ENCODE measurements around the gene PLEKHO1. TPM values are rescaled to one million over a fixed set of nuclear protein-coding genes. Genes with fewer than 3 reads are reported as not detected.

The PLEKHO1 gene
- total and polyA plus RNA-seq, 12 donors, result 29.3 to 221 (median 59.7) TPM

GRCh38 chr1:150176593-150176992 is 26.9 kb downstream of the PLEKHO1 start:
- H3K36me3 ChIP-seq, result no peaks in the 10 kb centered on the region
- peak overlapping the region in 1 of 10 donors; percentile 56 for H3K27ac ChIP-seq
- H3K4me1 ChIP-seq, result peaks cover 0 to 45% (median 0%) of the 10 kb centered on the region in 9 donors
- H3K4me3 ChIP-seq, result no peak overlapping the region
- no peaks in the 10 kb centered on the region for H3K27me3 ChIP-seq
- peak in 3 of 8 donors; percentile 16 to 48 (median 44) for ATAC-seq
- 88 to 92% methylated on average over 3 of the region's 3 CpGs for WGBS, 2 donors
- no peaks in the 10 kb centered on the region for H3K9me3 ChIP-seq
- no peak for DNase-seq
- no peak for TF ChIP-seq CTCF (IDR thresholded peaks at IDR 0.05)
- intact Hi-C loops (cut with DNase I), result no loop called here

DNA sequence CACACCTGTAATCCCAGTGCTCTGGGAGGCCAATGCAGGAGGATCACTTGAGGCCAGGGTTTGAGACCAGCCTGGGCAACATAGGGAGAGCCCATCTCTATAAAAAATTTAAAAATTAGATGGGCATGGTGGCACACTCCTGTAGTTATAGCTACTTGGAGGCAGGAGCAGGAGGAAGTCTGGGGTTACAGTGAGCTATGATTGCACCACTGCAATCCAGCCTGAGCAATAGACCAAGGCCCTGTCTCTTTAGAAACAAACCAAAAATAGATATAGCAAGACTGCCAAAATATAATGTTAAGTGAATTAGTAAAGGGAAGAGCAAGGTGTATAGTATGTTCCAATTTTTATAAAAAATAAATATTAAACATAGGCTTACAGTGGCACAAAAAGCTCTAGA is 28.8 kb downstream of the PLEKHO1 start:
- no peak for DNase-seq
- peak overlapping the region in 1 of 10 donors; percentile 46 for H3K27ac ChIP-seq

DNA sequence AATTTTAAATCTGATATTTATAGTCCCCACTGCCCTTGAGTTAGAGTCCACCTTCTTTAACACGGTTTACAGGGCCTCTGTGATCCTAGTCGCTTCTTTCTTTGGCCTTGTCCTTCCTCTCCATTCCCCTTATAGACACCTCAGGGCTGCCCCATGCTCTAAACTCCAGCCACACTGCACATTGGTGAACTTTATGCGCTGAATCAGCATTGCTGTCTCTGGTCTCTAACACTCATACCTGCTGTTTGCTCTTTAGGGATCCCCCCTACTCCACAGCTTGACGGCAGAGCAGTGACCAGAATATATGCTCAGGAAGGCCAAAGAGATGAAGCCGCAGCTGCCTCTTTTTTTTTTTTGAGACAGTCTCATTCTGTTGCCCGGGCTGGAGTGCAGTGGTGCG is 30.2 kb downstream of the PLEKHO1 start:
- Histone ChIP-seq H3K36me3 (no peaks in the 10 kb centered on the region), H3K4me3 (no peak overlapping the region), H3K4me1 (peaks cover 0 to 53% (median 0%) of the 10 kb centered on the region in 9 donors), H3K27ac (no peak overlapping the region), H3K27me3 (no peaks in the 10 kb centered on the region), H3K9me3 (no peaks in the 10 kb centered on the region)
- intact Hi-C loops (cut with DNase I), result loop anchor here in 1 of 10 donors (5.0 kb wide), 1 partner anchor 213 kb away; no protein-coding TSS in a partner anchor
- no peak for TF ChIP-seq CTCF (IDR thresholded peaks at IDR 0.05)
- DNase-seq, result no peak
- WGBS, 2 donors, result 91 to 94% methylated on average over 7 of the region's 7 CpGs
- no peak for ATAC-seq

More for the DNA sequence above, 28.8 kb downstream of the PLEKHO1 start:
- Histone ChIP-seq H3K4me3 (no peak overlapping the region), H3K36me3 (no peaks in the 10 kb centered on the region), H3K27me3 (no peaks in the 10 kb centered on the region), H3K9me3 (no peaks in the 10 kb centered on the region), H3K4me1 (peaks cover 0 to 53% (median 0%) of the 10 kb centered on the region in 9 donors)
- no peak for TF ChIP-seq CTCF (IDR thresholded peaks at IDR 0.05)
- ATAC-seq, result no peak
- intact Hi-C loops (cut with DNase I), result no loop called here

GRCh38 chr1:150180474-150180873 is 30.8 kb downstream of the PLEKHO1 start:
- no peak for TF ChIP-seq CTCF (IDR thresholded peaks at IDR 0.05)

More at GRCh38 chr1:150180474-150180873, 30.8 kb downstream of the PLEKHO1 start:
- no peaks in the 10 kb centered on the region for H3K36me3 ChIP-seq
- no peak overlapping the region for H3K4me3 ChIP-seq
- no peak overlapping the region for H3K27ac ChIP-seq
- ATAC-seq (no peak), DNase-seq (no peak)
- intact Hi-C loops (cut with DNase I), result loop anchor here in 1 of 10 donors (5.0 kb wide), 1 partner anchor 213 kb away; no protein-coding TSS in a partner anchor
- H3K4me1 ChIP-seq, result peaks cover 0 to 53% (median 0%) of the 10 kb centered on the region in 9 donors
- H3K27me3 ChIP-seq, result no peaks in the 10 kb centered on the region
- WGBS, 2 donors, result 74 to 76% methylated on average over 5 of the region's 5 CpGs
- H3K9me3 ChIP-seq, result no peaks in the 10 kb centered on the region
